HG02885 (cell line): ENCODE measurements around the gene RNPS1.
A peak's percentile ranks its signal among the peaks of the same experiment; 100 is the strongest.

Experiments used
- ATAC-seq: cut with Tn5 transposase; IDR thresholded peaks from one replicate; pipeline ENCODE4 v1.9.1; 2021; ENCODE audit warnings: mild to moderate bottlenecking; ENCODE audit not compliant: unreplicated experiment, poor library complexity

Gene RNPS1

GRCh38 chr16:2267913-2268666 lies at the start of gene RNPS1:
Gene RNPS1 (minus strand): TSS chr16:2268126. CDS start chr16:2264643, 3,483 bp downstream.
- peak; percentile 81 for ATAC-seq

- ATAC-seq: no peak
These were observed 49.5 kb upstream of the RNPS1 start for GRCh38 chr16:2317231-2318020.

GRCh38 chr16:2308089-2308962 lies 40.4 kb upstream of the RNPS1 start:
- no peak for ATAC-seq

- no peak for ATAC-seq
These were observed 31.9 kb upstream of the RNPS1 start for GRCh38 chr16:2299915-2300192.

- no peak for ATAC-seq
These were observed 31.4 kb upstream of the RNPS1 start for GRCh38 chr16:2299121-2299914.

GRCh38 chr16:2298621-2299020 lies 30.7 kb upstream of the RNPS1 start:
- no peak for ATAC-seq

- no peak for ATAC-seq
These were observed 29.6 kb upstream of the RNPS1 start for GRCh38 chr16:2297506-2297860.

GRCh38 chr16:2296661-2297505 lies 29.0 kb upstream of the RNPS1 start:
- no peak for ATAC-seq

- ATAC-seq: peak; percentile 69
These were observed 27.3 kb upstream of the RNPS1 start for GRCh38 chr16:2295056-2295798.

GRCh38 chr16:2292221-2292620 lies 24.3 kb upstream of the RNPS1 start:
- no peak for ATAC-seq

- ATAC-seq: no peak
These were observed 21.4 kb upstream of the RNPS1 start for GRCh38 chr16:2289282-2289681.

GRCh38 chr16:2288726-2289125 lies 20.8 kb upstream of the RNPS1 start:
- no peak for ATAC-seq

- no peak for ATAC-seq
These were observed 20.1 kb upstream of the RNPS1 start for GRCh38 chr16:2287916-2288547.

- ATAC-seq: no peak
These were observed 18.6 kb upstream of the RNPS1 start for GRCh38 chr16:2286550-2286949.

- ATAC-seq: no peak
These were observed 17.8 kb upstream of the RNPS1 start for GRCh38 chr16:2285731-2286191.

- ATAC-seq: no peak
These were observed 17.1 kb upstream of the RNPS1 start for GRCh38 chr16:2284797-2285576.

GRCh38 chr16:2284001-2284770 lies 16.3 kb upstream of the RNPS1 start:
- ATAC-seq: no peak
